H1 (cell line): ENCODE data around the gene TMEM250. TPM values are rescaled to one million over a fixed set of nuclear protein-coding genes. Genes with fewer than 3 reads are reported as not detected.

Experiments used
- CTCF ChIA-PET: fragments of 300-600 bp; sonication (Branson Sonifier 250); formaldehyde crosslinking; loops from one replicate; lab custom pipeline; 2021; ENCODE audit not compliant: partially characterized antibody; lab: Charles Lee
- POLR2A ChIA-PET: fragments of 300-600 bp; sonication (Branson Sonifier 250); formaldehyde crosslinking; loops from one replicate; lab custom pipeline; 2021; ENCODE audit warnings: inconsistent platforms; ENCODE audit not compliant: partially characterized antibody; lab: Charles Lee
- DNase-seq, 2 experiments: peaks; one replicate each; pipeline versions ENCODE4 v3.0.0 to v3.0.0-alpha.2; 2010 to 2022; ENCODE audit warnings: low spot score in 2 of 2, low read depth in 1 of 2, mixed read lengths in 1 of 2
- FAIRE-seq: peaks from 2 replicates; lab custom pipeline; 2011; peaks lifted over from hg19 to GRCh38; lab: Jason Lieb, UNC
- H2AFZ ChIP-seq: 2 replicates; pipeline ENCODE4 v1.8.1; 2012; ENCODE audit warnings: low read length, inconsistent platforms
- H2AK5ac ChIP-seq: 2 replicates; pipeline ENCODE4 v1.6.1; 2013; ENCODE audit warnings: low read depth, low read length
- H2BK120ac ChIP-seq: replicated peaks from 2 replicates; pipeline ENCODE3; 2013; ENCODE audit warnings: low read depth, low read length, inconsistent platforms
- H2BK12ac ChIP-seq: 2 replicates; pipeline ENCODE4 v1.6.1; 2013; ENCODE audit warnings: low read depth, low read length
- H2BK15ac ChIP-seq: 2 replicates; pipeline ENCODE4 v1.6.1; 2013; ENCODE audit warnings: low read length
- H2BK20ac ChIP-seq: 2 replicates; pipeline ENCODE4 v1.6.1; 2013; ENCODE audit warnings: low read length
- H2BK5ac ChIP-seq: 2 replicates; pipeline ENCODE4 v1.6.1; 2013; ENCODE audit warnings: low read depth, low read length
- H3K14ac ChIP-seq: 2 replicates; pipeline ENCODE4 v1.6.1; 2013; ENCODE audit warnings: inconsistent platforms; ENCODE audit not compliant: insufficient read length
- H3K18ac ChIP-seq: 2 replicates; pipeline ENCODE4 v1.6.1; 2013; ENCODE audit warnings: low read length; ENCODE audit errors: extremely low read depth
- H3K23ac ChIP-seq: 2 replicates; pipeline ENCODE4 v1.6.1; 2013; ENCODE audit warnings: inconsistent platforms; ENCODE audit not compliant: insufficient read length
- H3K23me2 ChIP-seq: 2 replicates; pipeline ENCODE4 v1.6.1; 2013; ENCODE audit warnings: low read depth, low read length
- H3K27ac ChIP-seq: 2 replicates; pipeline ENCODE4 v1.6.1; 2011; ENCODE audit warnings: low read depth, low read length, inconsistent platforms
- H3K27me3 ChIP-seq, 4 experiments: replicated peaks in 1 of 4; 1 replicate in 1 of 4; 2 replicates in 3 of 4; pipeline versions ENCODE4 v1.6.1 to v1.8.1; 2011 to 2013; ENCODE audit warnings: low read length in 3 of 4, mild to moderate bottlenecking in 3 of 4, inconsistent platforms in 2 of 4, mixed read lengths in 2 of 4, moderate library complexity in 1 of 4; ENCODE audit not compliant: control insufficient read depth in 3 of 4, insufficient read depth in 3 of 4; ENCODE audit errors: extremely low read depth in 1 of 4
- H3K36me3 ChIP-seq, 4 experiments: 2 replicates each; pipeline versions ENCODE4 v1.6.1 to v1.8.1; 2011 to 2013; ENCODE audit warnings: mild to moderate bottlenecking in 4 of 4, low read length in 3 of 4, moderate library complexity in 2 of 4, control low read depth in 1 of 4, inconsistent platforms in 1 of 4; ENCODE audit not compliant: insufficient read depth in 4 of 4, control insufficient read depth in 2 of 4
- H3K4ac ChIP-seq: replicated peaks from 2 replicates; pipeline ENCODE3; 2013; ENCODE audit warnings: low read length, low read depth, mixed read lengths, inconsistent platforms; ENCODE audit not compliant: insufficient read length
- H3K4me1 ChIP-seq, 4 experiments: replicated peaks in 1 of 4; 1 replicate in 1 of 4; 2 replicates in 3 of 4; pipeline versions ENCODE4 v1.6.1 to v1.8.1; 2011 to 2013; ENCODE audit warnings: low read length in 3 of 4, inconsistent platforms in 2 of 4, mixed read lengths in 1 of 4; ENCODE audit not compliant: insufficient read depth in 4 of 4, control insufficient read depth in 3 of 4
- H3K4me2 ChIP-seq, 2 experiments: 2 replicates each; pipeline versions ENCODE4 v1.6.1 to v1.8.1; 2011 to 2013; ENCODE audit warnings: low read depth in 2 of 2, low read length in 2 of 2, control low read depth in 1 of 2, inconsistent platforms in 1 of 2, mild to moderate bottlenecking in 1 of 2; ENCODE audit not compliant: insufficient read depth in 1 of 2
- H3K4me3 ChIP-seq, 4 experiments: fragments of 200-600, 300-600 bp in 1 of 4; sonication (generic), shearing (Covaris generic), sonication (Bioruptor Twin) in 1 of 4; 2 replicates each; pipeline versions ENCODE4 v1.5.1 to v1.8.1; 2011 to 2016; ENCODE audit warnings: low read length in 4 of 4, low read depth in 3 of 4, control low read depth in 2 of 4, inconsistent platforms in 2 of 4, mild to moderate bottlenecking in 2 of 4, mixed read lengths in 1 of 4, moderate library complexity in 1 of 4; ENCODE audit not compliant: insufficient read depth in 2 of 4; ENCODE audit errors: extremely low read depth in 1 of 4
- H3K56ac ChIP-seq: replicated peaks from 2 replicates; pipeline ENCODE3; 2013; ENCODE audit warnings: low read depth, mild to moderate bottlenecking, mixed read lengths, low read length, inconsistent platforms; ENCODE audit not compliant: insufficient read length
- H3K79me1 ChIP-seq: 2 replicates; pipeline ENCODE4 v1.6.1; 2013; ENCODE audit warnings: low read depth, low read length, control low read depth
- H3K79me2 ChIP-seq, 2 experiments: 2 replicates each; pipeline versions ENCODE4 v1.6.1 to v1.8.1; 2012 to 2013; ENCODE audit warnings: low read length in 2 of 2, mild to moderate bottlenecking in 2 of 2, inconsistent platforms in 1 of 2; ENCODE audit not compliant: insufficient read depth in 2 of 2, control insufficient read depth in 1 of 2
- H3K9ac ChIP-seq, 4 experiments: replicated peaks in 1 of 4; 1 replicate in 1 of 4; 2 replicates in 3 of 4; pipeline versions ENCODE4 v1.6.1 to v1.8.1; 2011 to 2013; ENCODE audit warnings: low read depth in 3 of 4, low read length in 3 of 4, control low read depth in 2 of 4, mild to moderate bottlenecking in 2 of 4, moderate library complexity in 2 of 4, inconsistent platforms in 1 of 4; ENCODE audit errors: extremely low read depth in 1 of 4
- H3K9me3 ChIP-seq, 2 experiments: 2 replicates each; pipeline versions ENCODE4 v1.6.1 to v1.8.1; 2012 to 2013; ENCODE audit warnings: mild to moderate bottlenecking in 2 of 2, moderate library complexity in 2 of 2, control low read depth in 1 of 2, inconsistent platforms in 1 of 2, low read depth in 1 of 2, low read length in 1 of 2, mixed read lengths in 1 of 2; ENCODE audit not compliant: insufficient read depth in 2 of 2
- H4K20me1 ChIP-seq, 2 experiments: replicated peaks in 1 of 2; 2 replicates each; pipeline versions ENCODE3 to v1.8.1; 2011 to 2013; ENCODE audit warnings: inconsistent platforms in 2 of 2, low read length in 2 of 2, mild to moderate bottlenecking in 1 of 2; ENCODE audit not compliant: insufficient read depth in 2 of 2, control insufficient read depth in 1 of 2
- H4K5ac ChIP-seq: 2 replicates; pipeline ENCODE4 v1.6.1; 2013; ENCODE audit warnings: low read length, low read depth, mixed read lengths, inconsistent platforms; ENCODE audit not compliant: insufficient read length
- H4K8ac ChIP-seq: 2 replicates; pipeline ENCODE4 v1.8.0; 2013; ENCODE audit warnings: mild to moderate bottlenecking, moderate library complexity, low read length, inconsistent platforms; ENCODE audit not compliant: insufficient read depth; ENCODE audit errors: extremely low read depth
- H4K91ac ChIP-seq: replicated peaks from 2 replicates; pipeline ENCODE3; 2013; ENCODE audit warnings: low read length, mixed read lengths, inconsistent platforms; ENCODE audit not compliant: insufficient read length
- CTCF ChIP-seq, 3 experiments: IDR thresholded peaks; 1 replicate in 2 of 3; 2 replicates in 1 of 3; pipeline versions ENCODE4 v1.5.1 to v1.6.1; 2011; ENCODE audit warnings: low read length in 3 of 3, mild to moderate bottlenecking in 3 of 3, inconsistent platforms in 2 of 3, low read depth in 1 of 3, moderate library complexity in 1 of 3; ENCODE audit not compliant: insufficient read depth in 1 of 3; ENCODE audit errors: control extremely low read depth in 1 of 3
- EGR1 ChIP-seq: IDR thresholded peaks from 2 replicates; pipeline ENCODE4 v1.6.1; 2011; ENCODE audit warnings: low read depth, low read length, borderline replicate concordance
- HDAC2 ChIP-seq, 2 experiments: fragments of 300-600 bp in 1 of 2; sonication (generic) in 1 of 2; IDR thresholded peaks; 2 replicates each; pipeline ENCODE4 v1.6.1; 2011 to 2012; ENCODE audit warnings: low read depth in 2 of 2, low read length in 2 of 2, mild to moderate bottlenecking in 2 of 2, moderate library complexity in 2 of 2, borderline replicate concordance in 1 of 2, inconsistent platforms in 1 of 2
- MAX ChIP-seq: IDR thresholded peaks from 2 replicates; pipeline ENCODE4 v1.6.1; 2012; ENCODE audit warnings: inconsistent platforms
- WGBS, 2 experiments: shearing (Covaris generic) in 1 of 2; methylation state at CpG; one replicate each; pipeline versions ENCODE4 v1.1.6 to v1.1.7; 2013 to 2015; ENCODE audit warnings: low lambda C conversion rate in 2 of 2, mixed read lengths in 2 of 2, inconsistent platforms in 1 of 2, low coverage in 1 of 2, missing lambda C conversion rate in 1 of 2; ENCODE audit not compliant: insufficient replicate concordance in 2 of 2, insufficient coverage in 1 of 2, insufficient read length in 1 of 2; ENCODE audit errors: extremely low coverage in 1 of 2, missing lambda C conversion rate in 1 of 2; 5-methylcytosine and 5-hydroxymethylcytosine counted together
- polyA plus RNA-seq, 7 experiments: library from polyadenylated mRNA; depleted of rRNA in 3 of 7; stranded (reverse) in 5 of 7; unstranded in 2 of 7; fragments of >200 nt in 5 of 7; fragments of 200-250 nt in 2 of 7; gene quantifications; 1 replicate in 5 of 7; 2 replicates in 1 of 7; 4 replicates in 1 of 7; pipeline versions ENCODE4 v1.2.1 to v1.2.3, GENCODE V29; 2011 to 2013; ENCODE audit warnings: missing spikeins in 2 of 7, mixed read lengths in 2 of 7
- total RNA-seq: library from RNA; stranded (reverse); fragmentation: NEBNext Ultra II Directional; extraction: Animal tissue kit (Norgen Biotek cat#: 25700); gene quantifications from 2 replicates; pipeline ENCODE4 v1.2.1, GENCODE V29; 2021
- TF ChIP-seq, protein P1 (sequence below): IDR thresholded peaks from 2 replicates; pipeline ENCODE4 v1.6.1; 2012; ENCODE audit warnings: inconsistent platforms

TMEM250 gene
- total and polyA plus RNA-seq, 2 of the 8 experiments (the other 6 are each of a cell fraction or from before 2014, with no cell fraction given), result 22.3 to 34.9 TPM

GRCh38 chr9:136155576-136155975 is 36.9 kb upstream of the TMEM250 start:
- Histone ChIP-seq H3K79me1 (no peaks in the 10 kb centered on the region), H3K79me2 (no peaks in the 10 kb centered on the region), H3K14ac (no peak overlapping the region), H3K4me3 (no peak overlapping the region), H2BK120ac (no peak overlapping the region), H2BK5ac (no peak overlapping the region), H3K27ac (no peak overlapping the region), H2AFZ (no peak overlapping the region), H3K56ac (no peak overlapping the region), H3K4me2 (no peak overlapping the region), H2AK5ac (no peak overlapping the region), H3K27me3 (peaks cover 0 to 4% (median 2%) of the 10 kb centered on the region in 4 experiments; a peak in 4 of 7 replicates), H4K8ac (no peak overlapping the region), H3K23ac (no peak overlapping the region), H3K4ac (no peak overlapping the region), H3K18ac (no peak overlapping the region), H3K9ac (no peak overlapping the region), H4K5ac (no peak overlapping the region), H4K20me1 (no peaks in the 10 kb centered on the region), H3K23me2 (peaks cover 3% of the 10 kb centered on the region; the same call in 1 of the 2 replicates), H2BK20ac (no peak overlapping the region), H3K36me3 (no peaks in the 10 kb centered on the region), H4K91ac (no peak overlapping the region), H3K9me3 (no peaks in the 10 kb centered on the region), H2BK12ac (no peak overlapping the region), H2BK15ac (no peak overlapping the region), H3K4me1 (peaks cover 0 to 18% (median 12%) of the 10 kb centered on the region in 4 experiments; a peak in 6 of 7 replicates)
- ChIA-PET POLR2A (no interaction called here), CTCF (no interaction called here)
- TF ChIP-seq, protein P1, sequence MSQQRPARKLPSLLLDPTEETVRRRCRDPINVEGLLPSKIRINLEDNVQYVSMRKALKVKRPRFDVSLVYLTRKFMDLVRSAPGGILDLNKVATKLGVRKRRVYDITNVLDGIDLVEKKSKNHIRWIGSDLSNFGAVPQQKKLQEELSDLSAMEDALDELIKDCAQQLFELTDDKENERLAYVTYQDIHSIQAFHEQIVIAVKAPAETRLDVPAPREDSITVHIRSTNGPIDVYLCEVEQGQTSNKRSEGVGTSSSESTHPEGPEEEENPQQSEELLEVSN, result no peak
- no peak for TF ChIP-seq MAX
- TF ChIP-seq EGR1, result no peak
- no peak for TF ChIP-seq HDAC2 (IDR thresholded peaks at IDR 0.05; ENCODE audit: borderline replicate concordance in 1 of 2, low read depth in 2 of 2, low read length in 2 of 2)
- TF ChIP-seq CTCF (IDR thresholded peaks at IDR 0.05; ENCODE audit: control extremely low read depth in 1 of 3, insufficient read depth in 1 of 3, low read depth in 1 of 3, low read length in 3 of 3), result no peak
- FAIRE-seq (no peak), DNase-seq (no peak)
- WGBS, 2 experiments, result 88% methylated on average over 17 of the region's 17 CpGs; no CpG with 5 or more reads in 1 of the 2 experiments
